ENCODE results near the gene EFCAB6. TPM values are rescaled to one million over a fixed set of nuclear protein-coding genes. Genes with fewer than 3 reads are reported as not detected.

EFCAB6 gene
- total RNA-seq, 1 donor from 2014 or later, result 0.23 TPM

DNA sequence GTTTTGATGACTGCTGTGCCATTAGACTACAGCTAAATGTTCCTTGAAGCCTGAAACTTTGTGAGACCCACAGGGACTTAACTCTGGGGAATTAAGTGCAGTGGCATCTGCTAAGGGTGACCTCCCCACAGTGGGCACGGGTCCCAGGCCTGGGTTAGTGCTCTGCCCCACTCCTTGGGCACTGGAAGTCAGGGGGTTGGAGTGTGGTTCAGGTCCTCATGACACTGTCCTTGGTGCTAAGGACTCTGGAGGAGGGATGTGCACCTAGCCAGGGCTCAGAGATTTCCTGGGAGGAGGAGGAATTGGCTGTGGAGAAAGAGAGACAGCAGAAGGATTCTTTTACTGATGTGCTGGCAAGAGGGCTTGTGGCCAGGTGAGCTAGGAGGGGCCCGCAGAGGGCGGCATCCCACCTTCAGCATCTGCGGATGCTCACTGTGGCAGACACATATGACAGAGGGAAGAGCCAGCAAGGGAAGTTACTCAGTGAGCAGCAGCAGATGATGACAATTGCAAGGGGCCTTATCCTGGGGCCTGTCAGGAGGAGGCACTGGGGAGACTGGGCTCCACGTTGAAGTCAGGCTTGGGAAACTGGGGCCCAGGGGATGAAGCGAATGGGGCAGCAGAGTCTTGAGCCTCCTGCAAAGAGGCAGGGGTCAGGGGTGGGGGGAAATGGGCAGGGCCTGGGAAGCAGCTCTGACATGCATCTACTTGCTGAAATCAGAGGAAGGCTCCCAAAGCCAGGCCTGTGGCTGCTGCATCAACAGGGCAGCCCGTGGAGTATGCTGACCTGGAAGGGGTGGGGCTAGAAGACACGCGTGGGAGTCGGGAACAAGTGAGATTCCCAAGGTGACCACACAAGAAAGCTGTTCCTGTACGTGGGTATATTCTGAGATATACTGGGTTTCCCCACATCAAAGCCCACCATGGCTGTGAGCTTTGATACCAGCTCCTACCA lies 256.3 kb downstream of the EFCAB6 start:
- no peak for DNase-seq (ENCODE audit: extremely low read depth, low read depth, low spot score)

DNA sequence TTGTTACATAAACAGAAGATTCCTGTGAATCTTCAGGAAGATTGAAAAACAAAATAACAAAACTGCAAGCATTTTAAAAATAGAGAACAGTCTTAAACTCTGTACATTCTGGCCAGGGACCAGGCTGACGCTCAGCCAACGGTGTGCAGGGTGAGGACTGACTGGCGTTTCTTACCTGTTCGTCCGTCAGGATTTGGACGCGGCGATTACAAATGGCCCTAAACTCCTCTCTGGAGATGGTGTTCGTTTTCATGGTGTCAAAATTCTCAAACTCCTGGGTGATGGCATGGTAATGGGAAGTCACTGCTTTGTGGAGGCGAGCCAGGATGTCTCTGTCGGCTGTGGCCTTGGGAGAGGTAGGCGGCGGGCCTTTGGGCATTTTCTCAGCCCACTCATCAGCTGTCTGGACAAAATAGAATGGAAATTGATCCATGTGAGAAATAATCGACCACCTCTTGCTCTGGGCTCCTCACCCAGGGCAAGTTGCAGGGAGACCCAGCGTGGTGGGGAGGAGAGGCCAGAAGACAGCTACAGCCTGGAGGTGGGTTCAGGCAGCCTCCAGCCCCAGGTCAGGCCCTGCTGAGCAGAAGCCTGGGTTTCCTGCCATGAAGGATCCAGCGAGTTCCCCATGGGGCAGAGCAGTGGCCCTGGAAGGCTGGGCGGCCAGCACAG lies 257.3 kb downstream of the EFCAB6 start:
- no peak for DNase-seq (ENCODE audit: extremely low read depth, low read depth, low spot score)

DNA sequence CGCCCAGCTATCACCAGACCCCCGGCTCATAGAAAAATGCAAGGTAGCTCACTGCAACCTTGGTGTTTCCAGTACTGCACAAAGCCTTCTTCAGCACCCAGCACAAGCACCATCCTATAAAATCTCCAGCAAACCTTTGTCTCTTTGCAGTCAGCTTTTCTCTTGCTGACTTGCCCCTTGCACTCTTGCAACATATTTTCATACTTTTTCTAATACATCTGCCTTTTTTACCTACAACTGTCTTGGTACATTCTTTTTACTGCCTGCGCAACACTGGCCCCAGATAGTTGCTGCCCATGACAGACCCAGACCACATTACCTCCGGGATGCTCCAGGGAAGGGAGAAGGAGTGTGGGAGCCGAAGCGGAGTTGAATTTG lies 257.9 kb downstream of the EFCAB6 start:
- no peak for DNase-seq (ENCODE audit: extremely low read depth, low read depth, low spot score)

DNA sequence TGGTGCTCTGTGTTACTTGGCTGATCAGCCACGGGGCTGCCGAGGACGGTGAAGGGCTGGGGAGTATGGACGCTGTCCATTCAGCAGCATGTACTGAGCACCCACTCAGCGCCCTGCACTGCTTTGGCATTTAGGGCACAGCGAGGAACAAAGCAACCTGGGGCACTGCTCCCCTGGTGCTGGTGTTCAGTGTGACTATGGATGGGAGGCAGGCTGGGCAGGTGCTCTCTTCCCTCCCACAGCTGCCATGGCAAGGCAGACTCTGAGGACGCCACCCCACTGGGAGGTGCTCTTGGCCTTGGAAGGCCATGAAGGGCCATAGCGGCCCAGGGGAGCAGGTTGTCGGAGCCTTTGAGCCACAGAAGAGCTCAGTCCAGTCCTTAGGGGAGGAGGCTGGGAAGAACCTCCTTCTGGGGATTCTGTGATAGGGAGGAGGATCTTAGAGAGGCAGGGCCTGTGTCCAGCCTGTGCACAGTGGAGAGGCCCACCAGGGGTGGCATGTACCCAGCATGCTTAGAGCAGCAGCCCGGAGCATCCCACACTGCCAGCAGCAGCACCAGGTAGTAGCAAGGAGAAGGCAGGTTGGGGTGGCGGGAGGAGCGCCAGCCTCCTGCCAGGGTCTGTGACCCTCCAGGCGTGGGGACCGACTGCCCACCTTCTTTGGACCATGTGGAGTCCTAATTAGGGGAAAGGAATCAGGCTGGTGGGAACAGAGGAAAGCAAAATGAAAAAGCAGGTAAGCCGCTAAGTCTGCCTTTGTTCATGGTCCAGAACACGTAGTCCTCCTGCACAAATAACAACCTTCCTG lies 258.4 kb downstream of the EFCAB6 start:
- no peak for DNase-seq (ENCODE audit: extremely low read depth, low read depth, low spot score)

DNA sequence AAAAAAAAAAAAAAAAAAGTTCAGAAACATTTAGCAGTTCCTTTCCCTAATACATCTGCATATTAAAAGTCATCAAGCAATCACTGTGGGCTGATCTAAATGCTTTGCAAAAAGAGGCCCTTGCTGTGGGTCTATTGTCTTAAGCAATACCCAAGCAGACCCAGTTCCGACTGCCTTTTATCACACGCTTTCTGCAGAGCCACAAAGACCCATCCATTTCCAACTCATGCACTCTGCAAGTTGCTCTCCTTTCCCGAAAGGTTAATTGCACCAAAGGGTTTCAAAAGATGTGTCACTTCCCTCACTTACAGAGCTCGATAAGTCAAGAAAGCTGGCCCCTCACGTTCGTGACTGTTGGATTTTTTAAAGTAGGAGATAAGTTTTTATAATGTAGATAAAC lies 261.4 kb downstream of the EFCAB6 start:
- DNase-seq (ENCODE audit: extremely low read depth, low read depth, low spot score), result no peak

DNA sequence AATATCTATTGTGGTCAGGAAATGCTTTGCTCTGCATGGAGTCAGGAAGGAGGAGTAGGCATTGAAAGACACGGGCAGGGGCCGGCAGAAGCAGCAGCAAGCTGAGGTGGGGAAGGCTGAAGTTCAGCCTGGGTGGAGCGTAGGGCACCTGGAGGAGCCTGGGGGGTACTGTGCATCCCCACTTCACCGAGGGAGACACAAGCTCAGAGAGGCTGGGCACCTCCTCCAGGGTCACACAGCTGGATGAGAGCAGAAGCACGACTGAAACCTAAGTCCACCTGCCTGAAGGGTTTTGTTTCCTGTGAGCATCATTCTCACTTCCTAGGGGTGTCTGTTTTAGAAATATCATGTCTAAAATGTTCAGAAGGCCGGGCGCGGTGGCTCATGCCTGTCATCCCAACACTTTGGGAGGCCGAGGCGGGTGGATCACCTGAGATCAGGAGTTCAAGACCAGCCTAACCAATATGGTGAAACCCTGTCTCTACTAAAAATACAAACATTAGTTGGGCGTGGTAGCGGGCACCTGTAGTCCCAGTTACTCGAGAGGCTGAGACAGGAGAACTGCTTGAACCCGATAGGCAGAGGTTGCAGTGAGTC lies 262.0 kb downstream of the EFCAB6 start:
- DNase-seq (ENCODE audit: extremely low read depth, low read depth, low spot score), result no peak

DNA sequence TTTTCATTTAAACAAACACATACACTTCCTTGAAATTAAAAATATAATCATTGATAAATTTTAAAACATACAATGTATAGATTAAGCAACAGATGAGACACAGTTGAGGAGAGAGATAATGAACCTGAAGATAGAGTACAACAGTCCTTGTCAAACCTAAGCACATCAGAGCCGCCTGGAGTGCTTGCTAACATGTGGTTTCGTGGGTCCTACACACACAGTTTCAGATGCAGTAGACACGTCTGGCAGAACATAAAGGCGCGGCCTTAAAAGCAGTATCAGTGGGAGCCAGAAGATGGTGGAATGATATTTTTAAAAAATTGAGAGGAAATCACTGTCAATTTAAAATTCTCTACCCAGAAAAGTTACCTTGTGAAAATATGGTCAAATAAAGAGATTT lies 265.9 kb downstream of the EFCAB6 start:
- no peak for DNase-seq (ENCODE audit: extremely low read depth, low read depth, low spot score)

DNA sequence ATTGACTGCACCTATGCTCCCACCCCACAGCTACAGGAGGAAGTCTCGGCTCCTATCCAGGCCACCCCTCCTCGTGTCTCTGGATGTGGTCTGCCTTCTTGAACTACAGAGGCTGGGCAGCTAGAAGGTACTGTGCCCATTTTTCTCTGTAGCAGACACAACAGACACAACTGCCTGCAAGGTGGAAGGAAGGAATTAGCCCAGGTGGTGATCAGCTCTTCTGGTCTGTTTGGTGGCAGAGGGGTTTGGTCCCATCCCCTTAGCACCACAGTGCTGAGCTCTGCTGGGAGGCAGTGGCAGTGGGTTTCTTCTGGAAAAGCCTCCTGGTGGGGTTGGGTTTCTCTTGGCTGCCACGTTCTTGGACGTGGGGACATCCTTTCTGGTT lies 267.8 kb downstream of the EFCAB6 start:
- DNase-seq (ENCODE audit: extremely low read depth, low read depth, low spot score), result no peak

DNA sequence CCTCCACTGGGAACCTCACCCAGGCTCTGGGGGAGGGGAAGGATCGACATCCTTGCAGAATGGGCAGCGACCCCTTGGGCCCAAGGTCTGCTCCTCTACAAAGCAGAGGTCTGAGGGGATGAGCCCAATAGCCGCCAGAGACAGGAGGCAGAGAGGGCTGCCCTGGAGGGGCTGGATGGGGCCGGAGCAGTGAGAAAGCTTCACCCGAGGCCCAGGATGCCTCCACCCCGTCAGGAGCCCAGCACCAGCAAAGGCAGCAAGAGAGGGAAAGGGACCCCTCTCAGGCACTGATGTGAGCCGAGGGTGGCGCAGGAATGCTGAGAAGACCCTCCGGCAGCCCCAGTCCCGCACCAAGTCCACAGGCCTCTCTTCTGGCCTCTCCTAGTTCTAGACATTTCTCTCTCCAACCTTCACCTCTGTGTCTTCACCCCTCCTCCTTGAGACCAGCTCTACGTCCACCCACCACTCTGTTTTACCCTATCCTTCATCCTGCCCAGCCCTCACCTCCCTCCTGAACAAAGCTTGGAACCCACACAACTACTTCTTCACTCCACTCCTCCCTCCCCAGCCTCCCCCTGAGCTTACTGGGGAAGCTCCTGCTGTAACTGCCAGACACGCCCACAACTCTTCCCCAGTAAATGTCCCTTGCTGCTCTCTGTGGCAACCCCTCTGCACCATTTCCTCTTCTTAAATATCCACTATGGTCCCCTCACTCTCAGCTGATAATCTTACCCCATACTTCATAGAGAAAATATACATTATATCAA lies 268.4 kb downstream of the EFCAB6 start:
- DNase-seq (ENCODE audit: extremely low read depth, low read depth, low spot score), result no peak

DNA sequence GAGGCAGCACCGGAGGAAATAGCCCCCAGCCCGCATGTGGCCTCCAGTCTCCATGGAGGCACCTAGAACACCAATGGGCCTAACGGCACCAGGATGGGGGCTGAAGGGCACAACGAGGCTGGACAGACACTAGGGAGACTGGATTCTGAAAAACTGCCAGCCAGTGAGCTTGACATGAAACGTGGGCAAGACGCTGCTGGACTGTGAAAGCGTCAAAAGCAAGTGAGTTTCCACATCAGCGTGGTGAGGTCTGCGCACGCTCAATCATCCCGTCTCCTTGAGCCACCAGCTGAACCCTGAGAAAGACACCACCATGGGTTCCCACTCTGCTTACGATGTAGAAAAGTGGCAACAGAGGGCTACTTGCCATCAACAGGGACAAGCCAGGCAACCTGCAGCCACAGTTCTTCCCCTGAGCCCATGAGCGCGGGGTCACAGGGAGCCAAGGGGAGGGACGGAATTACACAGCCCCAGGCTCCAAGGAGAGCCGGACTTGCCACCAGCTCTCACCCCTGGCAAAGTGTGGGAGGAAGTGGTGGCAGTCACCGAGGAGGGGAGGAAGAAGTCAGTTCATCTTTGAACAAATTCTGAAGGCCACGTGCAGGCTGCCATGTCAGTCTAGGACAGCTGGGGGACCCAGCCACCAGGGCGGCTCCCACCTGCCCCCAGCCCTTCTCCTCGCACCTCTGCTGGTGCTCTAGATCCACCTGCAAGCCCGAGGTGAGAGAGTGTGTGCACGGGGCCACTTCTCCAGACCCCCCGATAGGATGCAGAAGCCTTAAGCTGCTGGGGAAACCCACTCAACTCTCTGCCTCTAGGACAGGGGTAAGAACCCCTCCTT lies 269.2 kb downstream of the EFCAB6 start:
- no peak for DNase-seq (ENCODE audit: extremely low read depth, low read depth, low spot score)

DNA sequence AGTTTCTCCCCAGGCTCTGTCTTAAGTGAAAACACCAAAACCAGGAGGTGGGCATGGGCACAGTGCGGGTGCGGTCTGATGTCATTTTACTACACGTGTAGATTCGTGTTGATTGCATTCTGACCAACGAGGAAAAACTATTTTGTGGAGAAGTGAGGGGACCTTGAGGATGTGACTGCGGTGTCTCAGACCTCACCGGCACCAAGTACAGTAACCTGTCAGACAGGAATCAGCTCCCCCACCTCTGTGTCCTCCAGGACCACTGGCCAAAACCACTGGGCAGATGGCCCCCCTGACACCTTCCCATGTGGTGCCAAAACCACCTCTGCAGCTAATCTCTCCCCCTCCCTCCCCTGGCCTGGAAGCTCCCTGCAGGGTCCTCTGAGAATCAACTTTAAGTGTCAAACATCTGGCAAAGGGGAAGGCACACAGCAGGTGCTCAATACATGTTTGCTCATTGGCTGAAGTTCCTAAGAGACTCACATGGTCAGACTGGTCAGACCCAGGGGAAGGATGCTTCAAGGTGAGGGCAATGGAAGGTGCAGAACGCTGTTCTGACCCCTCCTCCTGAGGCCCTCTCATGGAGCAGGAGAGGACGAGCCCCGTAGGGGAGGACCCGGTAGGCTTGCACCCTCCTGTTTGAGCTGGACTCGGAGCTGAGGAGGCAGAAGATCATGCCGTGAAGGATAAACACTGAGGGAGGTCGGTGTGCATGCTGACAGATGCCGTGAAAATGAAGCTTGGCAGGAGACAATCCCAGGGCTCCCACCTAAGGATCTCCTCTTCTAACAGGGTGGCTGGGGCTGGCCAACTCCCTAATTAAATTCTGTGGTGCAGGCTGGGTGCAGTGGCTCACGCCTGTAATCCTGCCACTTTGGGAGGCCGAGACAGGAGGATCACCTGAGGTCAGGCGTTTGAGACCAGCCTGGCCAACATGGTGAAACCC lies 270.4 kb downstream of the EFCAB6 start:
- no peak for DNase-seq (ENCODE audit: extremely low read depth, low read depth, low spot score)

DNA sequence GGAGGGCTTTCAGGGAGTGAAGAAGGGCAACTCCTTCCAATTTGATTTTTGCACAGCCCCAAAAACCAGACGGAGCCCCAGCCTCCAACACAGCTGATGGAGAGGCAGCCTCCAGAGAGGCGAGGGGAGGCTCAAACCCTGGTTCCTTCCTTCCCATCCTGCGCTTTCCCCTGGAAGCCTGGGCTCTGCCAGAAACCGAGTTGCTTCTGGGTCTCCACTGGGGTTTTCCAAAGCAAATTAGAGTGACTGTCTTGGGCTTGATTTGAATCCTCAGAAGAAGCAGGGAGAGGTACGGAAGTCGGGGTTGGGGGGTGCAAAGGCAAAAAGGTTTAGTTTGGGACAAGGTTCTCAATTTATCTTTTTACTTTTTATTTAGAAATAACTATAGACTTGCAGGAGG lies 271.1 kb downstream of the EFCAB6 start:
- no peak for DNase-seq (ENCODE audit: extremely low read depth, low read depth, low spot score)

DNA sequence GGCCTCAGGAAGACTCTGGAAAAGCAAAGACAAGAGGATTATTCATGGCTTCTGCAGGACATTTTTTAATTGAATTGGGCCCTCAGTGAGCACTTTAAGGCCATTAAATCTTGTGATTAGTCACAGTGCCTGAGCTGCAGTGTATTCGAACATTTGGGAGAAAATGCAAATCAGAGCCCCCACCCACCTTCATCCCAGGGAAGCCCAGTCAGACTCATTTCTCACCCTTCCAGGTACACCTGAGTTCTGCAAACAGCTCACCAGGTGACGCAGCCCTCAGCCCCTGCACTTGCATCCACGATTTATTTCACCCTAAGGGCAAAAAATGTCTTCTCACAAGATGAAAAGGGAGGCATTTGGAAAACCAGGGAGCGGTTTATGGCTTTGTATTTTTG lies 271.6 kb downstream of the EFCAB6 start:
- no peak for DNase-seq (ENCODE audit: extremely low read depth, low read depth, low spot score)

DNA sequence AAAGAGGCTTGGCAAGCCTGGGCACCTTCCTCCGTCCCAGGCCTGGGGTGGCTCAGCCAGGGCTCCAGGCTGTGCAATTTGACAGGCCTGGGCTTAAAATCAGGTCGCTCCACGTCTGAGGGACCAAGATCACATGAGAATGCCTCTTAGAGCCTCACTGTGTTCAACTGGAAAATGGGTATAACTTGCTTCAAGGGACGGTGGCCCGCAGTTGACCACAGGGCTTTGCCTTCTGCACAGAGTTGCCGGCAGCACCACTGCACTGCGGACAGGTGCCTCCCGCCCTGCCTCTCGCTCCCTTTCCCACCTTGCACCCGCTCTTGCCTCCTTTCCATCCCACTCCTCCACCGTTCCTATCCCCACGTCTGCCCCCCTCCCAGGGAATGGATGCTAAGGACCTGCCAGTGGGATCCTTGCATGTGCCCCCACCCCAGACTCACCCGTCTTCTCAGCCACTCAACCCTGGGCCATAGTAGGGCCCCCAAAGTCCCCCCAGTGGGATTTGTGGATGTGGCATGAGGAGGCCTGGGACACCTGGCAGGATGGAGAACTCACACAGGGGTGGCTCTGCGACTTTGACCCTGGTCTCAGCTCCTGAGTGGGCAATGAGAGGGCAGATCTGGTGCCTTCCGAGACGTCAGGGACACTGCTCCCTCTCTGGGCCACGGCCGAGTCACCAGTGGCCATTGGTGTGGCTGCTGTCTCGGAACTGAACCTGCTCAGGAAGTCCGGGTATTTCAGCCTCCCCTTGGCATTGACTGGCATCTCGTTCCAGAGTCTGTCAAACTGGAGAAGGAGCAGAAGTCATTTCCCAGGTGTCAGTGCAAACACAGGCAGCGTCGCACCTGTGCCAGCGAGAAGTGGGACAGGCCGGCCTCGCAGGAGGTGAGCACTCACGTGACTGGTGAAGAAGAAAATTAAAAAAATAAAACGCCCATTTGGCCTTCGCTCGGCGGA lies 272.3 kb downstream of the EFCAB6 start:
- DNase-seq (ENCODE audit: extremely low read depth, low read depth, low spot score), result no peak

DNA sequence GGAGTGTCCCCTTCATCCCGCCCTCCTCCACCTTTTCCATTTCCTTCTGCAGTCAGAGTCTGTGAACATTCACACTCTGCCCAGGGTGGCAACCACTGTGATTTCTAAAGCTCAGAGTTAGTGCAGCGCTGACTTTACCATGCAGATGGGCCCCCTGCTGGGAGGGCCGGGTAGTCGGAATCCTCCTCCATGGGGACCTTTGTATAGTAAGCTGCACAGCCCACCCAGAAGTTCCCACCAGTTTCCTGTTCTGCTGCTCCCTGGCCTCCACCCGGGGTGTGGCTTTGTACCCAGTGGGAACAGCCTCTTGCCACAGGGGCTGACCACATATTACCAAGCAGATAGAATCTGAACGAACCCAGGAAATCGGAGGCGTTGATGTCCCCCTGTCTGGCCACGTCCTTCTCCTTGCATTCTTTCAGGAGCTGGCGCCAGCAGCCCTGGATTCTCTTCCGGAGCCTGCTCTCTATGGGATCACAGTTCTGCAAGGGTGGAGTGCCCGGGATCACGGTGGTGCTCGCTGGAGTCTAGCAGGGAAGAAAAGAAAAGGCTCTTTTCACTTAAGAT lies 275.0 kb downstream of the EFCAB6 start:
- no peak for DNase-seq (ENCODE audit: extremely low read depth, low read depth, low spot score)

DNA sequence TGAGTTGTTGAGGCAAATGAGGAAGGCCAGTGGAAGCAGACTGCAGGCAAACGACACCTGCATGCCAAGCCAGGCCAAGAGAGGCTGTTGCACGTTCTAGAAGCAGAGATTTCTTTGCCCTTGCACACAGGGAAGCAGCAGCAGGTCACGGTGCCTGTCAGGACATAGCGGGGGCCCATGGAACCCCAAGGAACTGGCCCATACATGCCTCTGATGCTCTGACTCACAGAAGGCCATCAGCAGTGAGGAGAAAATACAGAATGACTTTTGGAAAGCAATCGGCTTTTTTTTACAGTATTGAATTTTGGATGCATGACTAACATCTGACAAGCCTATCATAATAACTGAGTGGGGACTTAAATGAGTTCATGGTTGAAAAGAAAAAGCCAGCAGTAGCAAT lies 276.4 kb downstream of the EFCAB6 start:
- no peak for DNase-seq (ENCODE audit: extremely low read depth, low read depth, low spot score)

DNA sequence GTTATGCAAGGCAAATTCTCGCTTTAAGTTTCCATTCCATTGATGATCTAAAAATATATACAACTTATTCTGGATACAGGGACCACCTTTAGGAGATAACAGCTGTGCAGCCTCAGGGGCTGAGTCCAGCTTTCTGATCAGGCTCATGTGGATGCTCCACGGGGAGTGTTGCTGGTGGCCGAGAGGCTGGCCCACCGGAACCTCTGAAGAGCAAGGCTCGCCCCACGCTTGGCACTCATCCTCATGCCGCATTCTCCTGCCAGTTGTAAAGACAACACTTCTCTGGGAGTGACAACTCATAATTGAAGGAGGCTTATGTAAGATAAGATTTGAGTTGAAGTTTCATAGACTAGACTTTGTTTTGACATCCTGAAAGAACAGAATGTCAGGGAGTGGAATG lies 276.8 kb downstream of the EFCAB6 start:
- DNase-seq (ENCODE audit: extremely low read depth, low read depth, low spot score), result no peak
